Stimulated activated CD8-positive, alpha-beta memory T cell treated with anti-CD3 and anti-CD28 coated beads, Interleukin-7, amount 100 ng/mL, for 48 hours (primary cell): ENCODE results near the gene POC5.
A peak's percentile ranks its signal among the peaks of the same experiment; 100 is the strongest.
"Not testable (repeated sequence)": the region's sequence is repeated elsewhere in the genome, so short reads cannot be mapped to it uniquely, and the experiment has no call there.

ENCODE experiments used
- DNase-seq, 2 donors: peaks; one replicate each; pipeline ENCODE4 v3.0.0-alpha.2; 2020; ENCODE audit warnings: low read depth in 1 of 2; ENCODE audit errors: extremely low read depth in 1 of 2

Gene POC5, protein sequence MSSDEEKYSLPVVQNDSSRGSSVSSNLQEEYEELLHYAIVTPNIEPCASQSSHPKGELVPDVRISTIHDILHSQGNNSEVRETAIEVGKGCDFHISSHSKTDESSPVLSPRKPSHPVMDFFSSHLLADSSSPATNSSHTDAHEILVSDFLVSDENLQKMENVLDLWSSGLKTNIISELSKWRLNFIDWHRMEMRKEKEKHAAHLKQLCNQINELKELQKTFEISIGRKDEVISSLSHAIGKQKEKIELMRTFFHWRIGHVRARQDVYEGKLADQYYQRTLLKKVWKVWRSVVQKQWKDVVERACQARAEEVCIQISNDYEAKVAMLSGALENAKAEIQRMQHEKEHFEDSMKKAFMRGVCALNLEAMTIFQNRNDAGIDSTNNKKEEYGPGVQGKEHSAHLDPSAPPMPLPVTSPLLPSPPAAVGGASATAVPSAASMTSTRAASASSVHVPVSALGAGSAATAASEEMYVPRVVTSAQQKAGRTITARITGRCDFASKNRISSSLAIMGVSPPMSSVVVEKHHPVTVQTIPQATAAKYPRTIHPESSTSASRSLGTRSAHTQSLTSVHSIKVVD

DNA sequence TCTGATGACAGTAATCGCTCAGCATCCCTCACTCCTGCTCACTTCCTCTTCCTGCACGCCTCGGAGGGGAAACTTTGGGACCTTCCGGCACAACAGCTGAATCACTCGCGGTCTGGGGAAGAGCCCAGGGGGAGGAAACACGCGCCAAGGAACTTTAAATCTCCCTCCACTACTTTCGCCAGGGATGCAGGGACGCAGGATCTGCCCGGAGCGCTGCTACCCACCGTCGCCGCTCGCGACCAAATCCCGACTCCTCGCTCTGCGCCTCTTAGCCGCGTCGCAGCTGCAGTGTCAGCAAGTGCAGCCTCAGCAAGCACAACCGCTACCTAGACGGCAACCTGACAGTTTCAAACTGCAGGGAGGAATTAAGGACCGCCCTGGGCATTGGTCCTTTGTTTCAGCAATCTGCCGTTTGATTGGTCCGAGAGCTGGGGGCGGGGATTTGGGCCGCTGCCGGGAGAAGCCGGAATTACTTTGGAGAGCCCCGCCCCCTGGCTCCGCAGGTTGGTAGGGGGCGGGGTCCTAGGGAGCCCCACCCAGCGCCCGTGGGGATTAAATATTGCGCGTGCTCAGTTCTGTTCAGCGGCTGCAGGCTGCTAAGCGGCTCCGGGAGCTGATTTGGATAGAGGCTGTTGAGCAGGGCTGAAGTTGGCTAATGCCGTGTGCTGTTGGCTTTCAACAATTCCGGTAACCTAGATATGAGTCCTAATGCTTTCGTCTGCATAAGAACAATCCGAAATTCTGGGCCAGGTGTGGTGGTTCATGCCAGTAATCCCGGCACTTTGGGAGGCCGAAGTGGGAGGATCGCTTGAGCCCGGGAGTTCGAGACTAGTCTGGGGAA is at the start of gene POC5:
Gene POC5 (minus strand): TSS at position 356 of the 841 bp plus-strand sequence. CDS start 4,500 bp downstream, outside the sequence.
- peak; percentile 95 to 98 for DNase-seq

DNA sequence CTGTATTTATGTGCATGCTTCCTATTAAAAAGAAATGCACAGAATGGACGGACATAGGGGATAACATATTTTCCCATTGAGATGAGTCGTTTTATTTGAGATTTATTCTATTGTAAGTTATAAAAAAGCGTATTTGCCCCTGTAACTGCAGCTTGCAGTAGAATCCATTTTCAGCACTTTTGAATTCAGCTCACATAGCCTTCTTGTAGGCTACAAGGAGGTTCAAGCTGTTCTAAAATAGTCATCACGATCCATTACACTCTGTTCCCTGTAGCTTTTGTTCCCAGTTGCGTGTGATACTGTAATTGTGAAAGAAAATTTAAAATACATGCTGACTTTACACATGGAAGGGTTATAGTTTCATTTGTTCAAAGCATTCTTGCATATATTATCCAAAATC is 40.9 kb upstream of the POC5 start:
- DNase-seq: no peak

DNA sequence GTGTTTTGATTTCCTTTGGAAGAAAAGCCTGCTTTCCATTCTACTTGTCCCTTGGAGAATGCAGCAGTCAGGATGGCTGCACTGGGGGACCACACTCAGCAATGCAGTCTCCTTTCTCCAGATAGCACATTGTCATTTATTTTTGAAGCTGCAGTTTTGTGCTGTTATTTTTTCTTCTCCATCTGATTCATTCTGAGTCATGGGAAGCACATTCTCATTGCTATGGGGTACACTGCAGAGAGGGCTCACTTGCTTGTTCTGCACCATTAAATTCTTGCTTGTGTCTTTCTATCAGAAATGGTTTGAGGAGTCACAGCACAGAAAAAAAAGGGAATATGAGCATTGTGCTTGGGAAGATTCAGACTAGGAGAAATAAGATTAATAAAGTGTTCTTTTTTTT is 39.7 kb upstream of the POC5 start:
- no peak for DNase-seq

DNA sequence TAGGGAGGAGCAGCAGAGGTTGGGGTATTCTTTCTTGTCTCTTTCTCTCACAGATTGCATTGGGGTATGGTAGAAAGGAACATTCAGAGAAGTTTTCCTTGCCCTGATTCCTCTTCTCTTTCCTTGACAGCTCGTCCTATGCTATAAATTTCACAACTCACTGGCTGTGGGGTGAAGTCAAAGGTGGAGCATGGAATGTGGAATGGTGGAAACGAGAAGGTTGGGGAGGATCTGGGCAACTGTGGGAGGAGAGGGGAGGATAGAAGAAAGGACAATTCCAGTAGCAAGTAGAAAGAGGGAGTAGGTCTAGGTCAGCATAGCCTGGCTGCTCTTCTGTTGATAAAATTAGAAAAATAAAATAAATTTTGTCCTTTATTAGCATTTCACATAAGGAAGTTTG is 39.0 kb upstream of the POC5 start:
- no peak for DNase-seq

DNA sequence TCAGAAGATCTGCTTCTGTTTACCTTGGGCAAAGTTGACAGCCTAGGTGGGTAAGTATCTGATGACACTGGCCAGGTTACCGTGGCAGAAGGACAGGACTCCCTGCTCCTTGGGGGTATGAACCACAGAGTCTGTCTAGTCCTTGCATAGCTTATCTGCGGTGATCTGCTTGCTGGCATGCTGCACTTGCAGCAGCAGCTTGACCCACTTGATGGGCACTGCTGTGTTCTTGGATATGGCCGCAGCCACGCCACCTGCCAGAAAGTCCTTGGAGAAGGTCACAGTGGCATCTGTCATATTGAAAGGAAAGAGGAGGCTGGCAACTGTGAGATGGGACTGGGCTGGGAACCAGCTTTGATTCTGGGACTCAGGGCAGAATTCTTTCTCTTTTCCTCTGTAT is 35.9 kb upstream of the POC5 start:
- DNase-seq: no peak

DNA sequence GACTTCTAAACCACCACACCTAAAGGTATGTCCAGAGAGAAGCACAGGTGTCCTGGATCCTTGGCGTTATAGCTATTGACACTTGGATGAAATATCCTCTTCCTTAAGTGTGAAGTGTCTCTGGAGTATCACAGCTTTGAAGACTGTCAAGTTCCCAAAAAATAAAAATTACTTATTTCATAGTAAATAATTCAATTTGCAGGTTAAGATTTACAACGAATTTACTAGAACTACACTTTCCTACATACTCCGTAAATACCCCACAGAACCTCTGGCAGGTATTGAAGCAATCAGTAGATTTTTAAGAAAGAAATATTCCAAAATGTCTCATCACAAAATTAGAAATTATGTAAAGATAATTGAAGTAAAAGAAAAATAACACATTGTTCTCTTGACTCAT is 27.1 kb upstream of the POC5 start:
- no peak for DNase-seq

DNA sequence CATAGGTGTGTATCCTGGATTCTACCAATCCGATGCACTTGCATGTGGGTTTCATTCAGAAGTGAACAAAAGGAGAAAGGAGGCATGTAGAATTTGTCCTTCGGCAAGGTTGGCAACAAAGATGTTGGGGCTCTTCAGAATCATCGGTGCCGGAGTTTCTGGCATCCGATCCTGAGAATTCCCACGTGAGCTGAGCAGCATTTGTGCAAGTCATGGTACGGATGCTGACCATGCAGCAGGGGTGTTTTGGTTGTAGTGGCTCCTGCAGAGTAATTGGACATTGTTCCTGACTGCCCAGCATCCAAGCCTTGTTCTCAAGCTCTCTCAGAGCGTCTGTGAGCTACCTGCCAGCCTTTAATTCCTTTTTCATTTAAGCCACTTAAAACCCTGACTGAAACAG is 19.0 kb upstream of the POC5 start:
- no peak for DNase-seq

DNA sequence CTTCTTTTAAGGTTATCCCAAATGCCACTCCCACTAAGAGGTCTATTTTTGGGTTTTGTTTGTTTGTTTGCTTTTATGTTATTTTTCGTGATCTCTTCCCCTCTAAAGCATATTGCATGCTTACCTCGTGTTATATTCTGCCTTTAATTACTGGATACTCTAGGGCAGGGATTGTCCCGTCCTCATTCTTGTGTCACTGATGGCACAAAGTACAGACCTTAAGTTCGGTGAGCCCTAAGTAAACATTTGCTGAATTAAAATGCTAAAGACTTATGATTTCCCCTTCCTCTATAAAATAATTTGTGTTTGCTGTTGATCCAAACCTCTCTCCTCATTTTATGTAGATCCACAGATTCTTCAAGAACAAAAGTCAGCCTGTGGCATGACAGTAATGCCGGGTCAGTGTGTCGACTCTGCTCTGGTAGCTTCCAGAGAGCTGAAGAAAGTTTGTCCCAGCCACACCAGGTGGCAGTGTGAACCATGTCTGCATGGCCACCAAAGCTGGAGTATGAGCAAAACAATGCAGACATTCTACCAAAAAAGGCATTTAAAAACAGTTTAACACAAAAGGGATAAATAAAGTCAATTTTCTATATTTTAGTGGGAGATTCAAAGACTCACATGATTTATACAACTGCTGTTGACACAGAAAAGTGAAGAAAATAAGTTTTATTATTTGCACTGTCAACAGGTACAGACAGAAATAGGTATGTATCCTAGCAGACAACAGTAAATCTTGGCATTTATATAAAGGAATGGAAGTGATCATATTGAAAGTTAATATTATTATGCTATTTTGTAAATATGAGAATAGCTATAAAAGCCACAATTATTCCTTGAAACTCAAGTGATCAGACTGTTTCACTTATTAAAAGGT is 17.9 kb upstream of the POC5 start:
- DNase-seq: no peak

DNA sequence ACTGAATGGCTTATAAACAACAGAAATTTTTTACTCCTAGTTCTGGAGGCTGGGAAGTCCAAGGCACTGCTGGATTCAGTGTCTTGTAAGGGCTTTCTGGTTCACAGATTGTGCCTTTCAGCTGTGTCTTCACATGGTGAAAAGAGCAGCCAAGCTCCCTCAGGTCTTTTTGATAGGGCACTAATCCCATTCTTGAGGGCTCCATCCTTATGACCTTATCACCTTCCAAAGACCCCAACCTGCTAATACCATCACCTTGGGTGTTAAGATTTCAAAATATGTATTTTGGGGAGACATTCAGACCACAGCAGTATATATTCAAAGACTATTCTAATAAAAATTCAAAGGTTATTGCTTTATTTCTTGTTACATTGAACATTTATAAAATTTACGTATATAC is 16.5 kb upstream of the POC5 start:
- no peak for DNase-seq

DNA sequence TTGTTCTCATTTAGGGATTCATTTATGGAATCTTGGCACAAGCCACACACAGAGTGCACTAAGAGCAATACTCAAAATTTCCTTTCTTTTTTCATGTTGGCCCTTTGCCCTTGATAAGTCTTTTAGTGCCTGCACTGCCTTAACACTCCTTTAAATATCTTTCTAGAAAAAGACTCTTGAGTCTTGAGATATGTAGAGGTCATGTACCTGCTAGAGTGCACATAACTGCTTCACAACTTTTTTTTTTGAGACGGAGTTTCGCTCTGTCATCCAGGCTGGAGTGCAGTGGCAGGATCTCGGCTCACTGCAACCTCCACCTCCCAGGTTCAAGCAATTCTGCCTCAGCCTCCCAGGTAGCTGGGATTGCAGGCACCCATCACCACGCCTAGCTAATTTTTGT is 14.3 kb upstream of the POC5 start:
- not testable (repeated sequence) for DNase-seq

DNA sequence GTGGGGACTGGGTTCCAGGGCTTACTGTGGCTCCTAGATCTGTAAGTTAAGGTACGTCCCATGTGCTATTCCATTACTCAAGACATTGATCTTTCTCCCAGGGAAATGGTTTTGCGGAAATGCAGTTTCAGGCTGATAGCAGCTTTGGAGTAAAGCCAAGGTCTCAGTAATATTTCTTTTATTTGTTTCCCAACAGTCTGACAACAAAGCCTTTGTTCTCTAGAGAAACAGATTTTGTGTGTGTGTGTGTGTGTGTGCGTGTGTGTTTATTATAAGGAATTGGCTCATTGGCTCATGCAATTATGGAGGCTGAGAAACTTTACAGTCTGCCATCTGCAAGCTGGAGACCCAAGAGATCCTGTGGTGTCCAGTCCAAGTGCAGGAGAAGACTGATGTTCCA is 12.1 kb upstream of the POC5 start:
- no peak for DNase-seq

DNA sequence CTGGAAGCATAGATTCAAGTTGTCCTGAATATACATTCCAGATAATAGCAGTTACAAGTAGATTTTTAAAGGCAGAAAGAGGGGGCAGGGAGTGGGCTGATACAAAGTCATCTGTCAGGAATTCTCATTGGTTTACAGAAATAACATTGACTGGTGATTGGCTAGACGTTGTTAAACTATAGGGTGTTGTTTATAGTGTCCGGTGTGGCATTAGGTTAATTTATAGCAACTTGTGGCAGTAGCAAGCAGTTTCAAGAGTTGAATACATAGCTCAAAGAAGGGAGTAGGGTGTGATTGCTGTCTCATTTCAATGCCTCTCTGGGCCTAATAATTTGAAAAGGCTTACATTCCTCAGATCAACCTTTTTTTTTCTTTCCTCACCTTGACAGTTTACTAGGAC is 10.7 kb upstream of the POC5 start:
- no peak for DNase-seq

DNA sequence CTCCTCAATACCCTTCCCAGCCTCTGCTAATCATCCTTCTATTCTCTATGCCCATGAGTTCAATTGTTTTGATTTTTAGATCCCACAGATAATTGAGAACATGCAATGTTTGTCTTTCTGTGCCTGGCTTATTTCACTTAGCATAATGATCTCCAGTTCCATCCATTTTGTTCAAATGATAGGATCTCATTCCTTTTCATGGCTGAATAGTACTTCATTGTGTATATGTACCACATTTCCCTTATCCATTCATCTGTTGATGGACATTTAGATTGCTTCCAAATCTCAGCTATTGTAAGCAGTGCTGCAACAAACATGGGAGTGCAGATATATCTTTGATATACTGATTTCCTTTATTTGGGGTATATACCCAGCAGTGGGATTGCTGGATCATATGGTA is 9.0 kb upstream of the POC5 start:
- not testable (repeated sequence) for DNase-seq

DNA sequence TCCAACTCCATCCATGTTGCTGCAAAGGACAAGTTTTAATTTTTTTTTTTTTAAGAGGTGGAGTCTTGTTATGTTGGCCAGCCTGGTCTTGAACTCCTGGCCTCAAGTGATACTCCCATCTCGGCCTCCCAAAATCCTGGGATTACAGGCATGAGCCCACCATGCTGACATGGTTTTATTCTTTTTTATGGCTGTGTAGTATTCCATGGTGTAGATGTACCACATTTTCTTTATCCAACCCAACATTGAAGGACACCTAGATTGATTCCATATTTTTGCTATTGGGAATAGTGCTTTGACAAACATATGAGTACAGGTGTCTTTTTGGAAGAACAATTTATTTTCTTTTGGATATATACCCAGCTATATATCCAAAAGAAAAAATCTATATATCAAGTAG is 6.1 kb upstream of the POC5 start:
- no peak for DNase-seq

DNA sequence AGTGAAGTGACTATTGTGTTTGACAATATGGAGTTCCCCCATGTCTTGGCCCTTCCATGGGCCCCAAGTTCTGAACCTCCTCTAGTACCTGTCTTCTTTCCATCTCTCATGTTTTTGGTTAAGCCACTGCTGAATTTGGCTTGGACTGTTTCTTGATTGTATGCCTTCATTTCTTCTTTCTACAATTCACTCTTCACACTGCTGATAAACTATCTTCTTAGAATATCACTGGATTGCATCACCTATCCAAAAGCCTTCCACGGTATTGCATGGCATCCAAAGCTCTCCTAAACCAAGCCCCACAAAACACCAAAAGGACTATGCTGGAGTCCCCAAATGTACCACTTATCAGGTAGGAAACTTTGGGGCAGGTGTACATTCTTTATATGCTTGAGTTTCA is 4.3 kb upstream of the POC5 start:
- no peak for DNase-seq

DNA sequence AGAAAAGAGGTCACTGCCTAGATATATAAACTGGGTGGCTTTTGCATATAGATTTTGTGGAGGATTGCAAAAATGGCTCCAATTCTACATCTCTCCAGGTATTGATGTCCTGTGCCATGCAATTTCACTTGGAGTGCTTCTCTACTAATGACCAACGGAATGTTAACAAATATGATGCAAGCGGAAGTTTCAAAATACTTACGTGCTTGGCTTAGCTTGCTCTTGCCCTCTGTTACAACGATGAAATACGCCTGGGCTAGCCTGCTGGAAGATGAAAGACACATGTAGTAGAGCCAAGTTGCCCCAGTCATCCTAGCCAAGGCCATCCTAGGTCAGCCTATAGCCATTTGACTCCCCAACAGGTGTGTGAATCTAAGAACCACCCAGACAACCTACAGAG is 3.6 kb upstream of the POC5 start:
- no peak for DNase-seq

DNA sequence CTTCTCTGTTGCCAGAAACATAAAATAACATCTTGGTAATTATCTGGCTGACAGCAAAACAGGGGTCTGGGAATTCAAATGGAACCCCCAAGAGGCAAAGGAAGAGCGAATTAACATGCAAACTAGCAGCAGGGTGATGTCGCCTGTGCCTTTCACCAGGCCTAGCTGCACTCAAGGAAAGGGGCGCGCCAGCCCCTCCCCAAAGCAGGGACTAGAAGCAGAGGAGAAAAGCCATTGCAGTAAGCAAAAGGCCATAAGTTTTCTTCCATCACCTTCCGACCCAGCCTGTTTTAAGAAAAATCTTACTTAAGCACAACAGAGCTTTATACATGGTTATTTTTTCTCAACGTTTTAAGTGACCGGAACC is 539 bp downstream of the POC5 start:
- no peak for DNase-seq

DNA sequence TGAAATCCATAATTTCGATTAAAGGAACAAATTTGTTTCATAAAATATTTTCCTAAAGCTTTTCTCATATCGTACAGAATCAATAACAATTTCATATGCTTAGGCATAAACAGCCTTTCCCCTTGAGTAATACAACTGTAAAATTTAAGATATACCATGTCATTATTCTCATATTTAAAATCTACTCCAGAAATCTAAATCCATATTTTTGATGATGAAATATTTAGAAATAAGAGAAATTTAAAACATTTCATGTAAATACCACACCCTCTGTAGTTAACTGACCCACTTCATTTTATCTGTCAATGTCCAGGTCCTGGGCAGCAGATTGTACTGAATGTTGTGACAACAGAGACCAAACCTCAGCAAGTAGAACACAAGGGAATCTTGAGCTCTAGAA is 5.1 kb downstream of the POC5 start:
- no peak for DNase-seq

DNA sequence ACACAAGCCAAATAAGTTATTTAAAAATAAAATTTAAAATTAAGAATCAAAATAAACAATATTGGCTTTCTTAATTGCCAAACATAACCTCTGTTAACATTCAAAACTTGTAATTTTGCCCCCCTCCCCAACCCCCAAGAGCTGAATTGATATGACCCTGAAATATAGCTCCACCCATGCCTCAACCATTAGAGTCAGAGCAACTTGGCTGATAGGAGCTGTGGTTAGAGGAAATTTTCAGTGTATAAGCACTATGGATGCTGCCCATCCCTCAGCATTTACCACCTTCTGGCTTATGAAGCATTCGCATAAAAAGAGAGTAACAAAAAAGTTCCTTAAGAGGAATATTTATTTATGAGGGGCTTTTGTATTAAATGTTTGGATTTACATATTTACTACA is 6.1 kb downstream of the POC5 start:
- no peak for DNase-seq

DNA sequence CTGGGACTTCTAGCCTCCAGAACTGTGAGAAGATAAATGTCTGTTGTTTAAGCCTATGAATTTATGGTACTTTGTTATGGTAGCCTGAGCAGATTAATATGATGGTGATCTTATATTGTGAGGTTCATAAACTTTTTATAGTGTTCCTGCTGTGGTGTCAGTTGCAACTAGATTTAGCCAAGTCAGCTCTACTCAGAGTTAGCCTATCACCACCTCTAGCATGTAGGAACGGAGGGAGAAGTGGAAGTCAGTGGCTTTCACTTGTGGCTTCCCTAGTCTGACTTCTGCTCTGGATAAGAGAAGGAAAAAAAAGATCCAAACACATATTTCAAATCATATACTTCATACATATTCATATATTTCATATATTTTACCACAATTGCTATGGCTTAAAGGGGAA is 6.6 kb downstream of the POC5 start:
- no peak for DNase-seq

DNA sequence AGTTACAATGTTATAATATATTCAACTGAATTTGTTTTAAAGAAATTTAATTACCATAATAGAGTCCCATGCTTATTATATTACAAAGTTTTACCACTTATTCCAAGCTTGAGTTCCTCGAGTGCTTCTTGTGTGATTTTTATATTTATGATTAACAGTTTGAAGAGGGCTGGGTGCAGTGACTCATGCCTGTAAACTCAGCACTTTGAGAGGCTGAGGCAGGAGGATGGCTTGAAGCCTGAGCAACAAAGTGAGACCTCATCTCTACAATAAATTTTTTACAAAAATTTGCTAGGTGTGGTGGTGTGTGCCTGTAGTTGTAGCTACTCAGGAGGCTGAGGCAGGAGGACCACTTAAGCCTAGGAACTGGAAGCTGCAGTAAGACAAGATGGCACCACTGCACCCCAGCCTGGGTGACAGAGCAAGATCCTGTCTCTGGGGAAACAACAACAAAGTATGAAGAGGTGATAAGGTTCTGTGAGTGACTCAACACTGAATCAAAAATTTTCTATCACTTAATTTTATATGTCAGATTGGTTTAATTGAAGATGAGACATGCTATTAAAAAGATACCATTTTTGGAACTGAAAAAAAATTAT is 9.2 kb downstream of the POC5 start:
- DNase-seq: no peak
